Measurements from ENCODE around the gene CDH24. TPM values are rescaled to one million over a fixed set of nuclear protein-coding genes. Genes with fewer than 3 reads are reported as not detected.

CDH24 gene
- total and polyA plus RNA-seq, 4 experiments from 2014 or later: 0.15 to 1.6 (median 0.93) TPM

DNA sequence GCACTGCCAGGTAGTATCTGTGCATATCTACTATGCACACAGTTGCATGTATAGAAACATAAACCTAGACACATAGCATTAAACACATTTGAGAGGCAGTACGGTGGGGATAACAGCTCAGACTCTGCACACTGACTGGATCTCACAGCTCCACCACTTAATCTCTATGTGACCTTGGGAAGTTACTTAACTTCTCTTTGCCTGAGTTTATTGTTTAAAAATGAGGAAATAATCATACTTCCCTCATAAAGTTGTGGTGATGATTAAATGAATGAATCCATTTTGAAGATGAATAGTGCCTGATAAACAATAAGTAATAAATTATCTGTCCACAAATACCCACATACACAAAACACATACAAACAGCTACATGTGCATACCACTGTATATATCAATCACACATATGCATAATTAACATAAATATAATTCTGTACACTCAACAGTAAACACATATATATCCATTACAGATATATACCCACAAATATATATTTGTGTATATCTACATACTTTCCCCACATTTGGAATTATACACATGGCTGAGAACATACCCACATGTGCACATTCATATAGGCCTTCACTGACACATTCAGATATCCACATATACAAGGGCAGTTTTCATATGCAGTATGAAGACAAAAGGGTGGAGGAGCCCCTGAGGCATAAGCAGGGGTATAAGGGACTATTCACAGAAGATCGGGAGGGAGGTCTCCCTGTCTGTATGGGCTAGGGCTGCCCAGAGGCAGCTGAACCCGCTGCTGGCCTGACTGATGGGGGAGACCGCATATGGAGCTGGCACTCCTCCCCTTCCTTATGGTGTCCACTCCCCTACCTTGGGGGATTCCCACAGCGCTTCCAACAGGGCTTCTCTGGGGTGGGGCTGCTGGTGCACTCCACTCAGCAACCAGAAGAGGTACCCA lies 5.9 kb downstream of the CDH24 start:
- Mint-ChIP-seq H3K27ac (no peak overlapping the region), H3K36me3 (peaks cover 0 to 3% of the 10 kb centered on the region in 2 donors), H3K4me3 (no peak overlapping the region), H3K4me1 (peaks cover 4 to 7% (median 6%) of the 10 kb centered on the region in 4 donors), H3K27me3 (peaks cover 0 to 1% of the 10 kb centered on the region in 2 donors), H3K9me3 (no peaks in the 10 kb centered on the region)
- Histone ChIP-seq H3K4me1 (ENCODE audit: insufficient read depth, low read length) (peaks cover 4% of the 10 kb centered on the region), H3K36me3 (ENCODE audit: insufficient read depth, low read length) (no peaks in the 10 kb centered on the region), H3K4me3 (ENCODE audit: low read length in 2 of 2) (no peak overlapping the region), H3K27me3 (ENCODE audit: insufficient read depth, low read length) (no peaks in the 10 kb centered on the region), H3K9me3 (ENCODE audit: control insufficient read depth in 1 of 2, low read length in 2 of 2) (no peaks in the 10 kb centered on the region), H3K27ac (ENCODE audit: low read depth, low read length) (no peak overlapping the region)
- intact Hi-C loops (cut with micrococcal nuclease): no loop called here
- POLR2A ChIA-PET (ENCODE audit: partially characterized antibody): interaction anchor here (1.1 kb wide), 1 partner anchor 44 kb away, joined by 3 read pairs; no protein-coding TSS in a partner anchor
- no peak for DNase-seq
- CTCF ChIA-PET (ENCODE audit: partially characterized antibody): interaction anchor here (1.1 to 19.0 kb wide), 3 partner anchors 17 to 71 kb away, joined by 3 to 1070 read pairs (median 4); partner anchors contain the start of gene AJUBA

- Mint-ChIP-seq H3K4me3 (no peak overlapping the region), H3K36me3 (no peaks in the 10 kb centered on the region), H3K4me1 (no peaks in the 10 kb centered on the region), H3K27ac (no peak overlapping the region), H3K9me3 (no peaks in the 10 kb centered on the region), H3K27me3 (no peaks in the 10 kb centered on the region)
- Histone ChIP-seq H3K4me3 (ENCODE audit: low read length in 2 of 2) (no peak overlapping the region), H3K9me3 (ENCODE audit: control insufficient read depth in 1 of 2, low read length in 2 of 2) (no peaks in the 10 kb centered on the region), H3K27me3 (ENCODE audit: insufficient read depth, low read length) (no peaks in the 10 kb centered on the region), H3K4me1 (ENCODE audit: insufficient read depth, low read length) (no peaks in the 10 kb centered on the region), H3K36me3 (ENCODE audit: insufficient read depth, low read length) (no peaks in the 10 kb centered on the region), H3K27ac (ENCODE audit: low read depth, low read length) (no peak overlapping the region)
- ChIA-PET CTCF (ENCODE audit: partially characterized antibody) (interaction anchor here (1.3 to 1.6 kb wide), 2 partner anchors 19 to 62 kb away, joined by 4 read pairs; no protein-coding TSS in a partner anchor), POLR2A (ENCODE audit: partially characterized antibody) (no interaction called here)
- no peak for DNase-seq
- intact Hi-C loops (cut with micrococcal nuclease): no loop called here
Measured at GRCh38 chr14:23049011-23049410, 8.3 kb downstream of the CDH24 start.

GRCh38 chr14:23047751-23048693 lies 9.3 kb downstream of the CDH24 start:
- Histone ChIP-seq H3K9me3 (ENCODE audit: control insufficient read depth in 1 of 2, low read length in 2 of 2) (no peaks in the 10 kb centered on the region), H3K4me3 (ENCODE audit: low read length in 2 of 2) (no peak overlapping the region), H3K4me1 (ENCODE audit: insufficient read depth, low read length) (no peaks in the 10 kb centered on the region), H3K36me3 (ENCODE audit: insufficient read depth, low read length) (no peaks in the 10 kb centered on the region), H3K27ac (ENCODE audit: low read depth, low read length) (no peak overlapping the region), H3K27me3 (ENCODE audit: insufficient read depth, low read length) (no peaks in the 10 kb centered on the region)
- H3K36me3 Mint-ChIP-seq: no peaks in the 10 kb centered on the region
- no peak overlapping the region for H3K27ac Mint-ChIP-seq
- no peaks in the 10 kb centered on the region for H3K4me1 Mint-ChIP-seq
- H3K27me3 Mint-ChIP-seq: no peaks in the 10 kb centered on the region
- intact Hi-C loops (cut with micrococcal nuclease): no loop called here
- DNase-seq: no peak
- no peaks in the 10 kb centered on the region for H3K9me3 Mint-ChIP-seq
- ChIA-PET CTCF (ENCODE audit: partially characterized antibody) (interaction anchor here (1.3 to 1.6 kb wide), 2 partner anchors 20 to 61 kb away, joined by 4 read pairs; no protein-coding TSS in a partner anchor), POLR2A (ENCODE audit: partially characterized antibody) (no interaction called here)
- H3K4me3 Mint-ChIP-seq: no peak overlapping the region

- Mint-ChIP-seq H3K4me1 (no peaks in the 10 kb centered on the region), H3K9me3 (no peaks in the 10 kb centered on the region), H3K27ac (no peak overlapping the region), H3K27me3 (no peaks in the 10 kb centered on the region), H3K36me3 (no peaks in the 10 kb centered on the region), H3K4me3 (no peak overlapping the region)
- ChIA-PET POLR2A (ENCODE audit: partially characterized antibody) (no interaction called here), CTCF (ENCODE audit: partially characterized antibody) (interaction anchor here (1.2 kb wide), 1 partner anchor 61 kb away, joined by 4 read pairs; no protein-coding TSS in a partner anchor)
- Histone ChIP-seq H3K4me1 (ENCODE audit: insufficient read depth, low read length) (no peaks in the 10 kb centered on the region), H3K4me3 (ENCODE audit: low read length in 2 of 2) (no peak overlapping the region), H3K27ac (ENCODE audit: low read depth, low read length) (no peak overlapping the region), H3K9me3 (ENCODE audit: control insufficient read depth in 1 of 2, low read length in 2 of 2) (no peaks in the 10 kb centered on the region), H3K36me3 (ENCODE audit: insufficient read depth, low read length) (no peaks in the 10 kb centered on the region), H3K27me3 (ENCODE audit: insufficient read depth, low read length) (no peaks in the 10 kb centered on the region)
- DNase-seq: no peak
- intact Hi-C loops (cut with micrococcal nuclease): no loop called here
Measured at GRCh38 chr14:23047034-23047634, 10.2 kb downstream of the CDH24 start.

- CTCF ChIA-PET (ENCODE audit: partially characterized antibody): interaction anchor here (0.6 kb wide), 1 partner anchor 51 kb away, joined by 3 read pairs; no protein-coding TSS in a partner anchor
- Histone ChIP-seq H3K27me3 (ENCODE audit: insufficient read depth, low read length) (no peaks in the 10 kb centered on the region), H3K27ac (ENCODE audit: low read depth, low read length) (no peak overlapping the region), H3K4me1 (ENCODE audit: insufficient read depth, low read length) (no peaks in the 10 kb centered on the region), H3K36me3 (ENCODE audit: insufficient read depth, low read length) (no peaks in the 10 kb centered on the region), H3K4me3 (ENCODE audit: low read length in 2 of 2) (no peak overlapping the region), H3K9me3 (ENCODE audit: control insufficient read depth in 1 of 2, low read length in 2 of 2) (no peaks in the 10 kb centered on the region)
- H3K4me3 Mint-ChIP-seq: no peak overlapping the region
- no peaks in the 10 kb centered on the region for H3K4me1 Mint-ChIP-seq
- H3K9me3 Mint-ChIP-seq: no peaks in the 10 kb centered on the region
- no peaks in the 10 kb centered on the region for H3K36me3 Mint-ChIP-seq
- POLR2A ChIA-PET (ENCODE audit: partially characterized antibody): no interaction called here
- H3K27ac Mint-ChIP-seq: peak overlapping the region in 1 of 7 donors; percentile 8
- intact Hi-C loops (cut with micrococcal nuclease): no loop called here
- no peaks in the 10 kb centered on the region for H3K27me3 Mint-ChIP-seq
- DNase-seq: no peak
Measured at GRCh38 chr14:23045419-23046357, 11.6 kb downstream of the CDH24 start.

DNA sequence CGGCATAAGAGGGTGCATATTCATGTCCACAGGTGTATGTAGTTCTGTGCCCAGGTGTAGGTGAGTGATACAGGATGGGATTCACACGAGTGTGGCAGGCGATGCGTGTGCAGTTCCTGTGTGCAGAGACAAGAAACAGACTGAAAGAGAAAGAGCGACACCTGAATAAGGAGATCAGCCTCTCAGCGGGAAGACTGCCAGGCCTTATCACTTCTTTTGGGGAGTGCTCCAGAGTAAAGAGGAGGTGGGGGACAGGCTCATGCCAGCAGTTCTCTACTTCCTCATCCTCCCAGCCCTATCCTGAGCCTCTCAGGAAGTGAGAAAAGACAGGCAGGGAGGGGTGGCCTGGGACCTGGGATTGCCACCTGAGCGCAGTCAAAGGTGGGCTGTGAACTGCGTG lies 12.5 kb downstream of the CDH24 start:
- intact Hi-C loops (cut with micrococcal nuclease): no loop called here
- Histone ChIP-seq H3K27me3 (ENCODE audit: insufficient read depth, low read length) (no peaks in the 10 kb centered on the region), H3K9me3 (ENCODE audit: control insufficient read depth in 1 of 2, low read length in 2 of 2) (no peaks in the 10 kb centered on the region), H3K36me3 (ENCODE audit: insufficient read depth, low read length) (no peaks in the 10 kb centered on the region), H3K27ac (ENCODE audit: low read depth, low read length) (no peak overlapping the region), H3K4me1 (ENCODE audit: insufficient read depth, low read length) (no peaks in the 10 kb centered on the region), H3K4me3 (ENCODE audit: low read length in 2 of 2) (no peak overlapping the region)
- ChIA-PET POLR2A (ENCODE audit: partially characterized antibody) (interaction anchor here (1.0 kb wide), 1 partner anchor 13 kb away, joined by 3 read pairs; no protein-coding TSS in a partner anchor), CTCF (ENCODE audit: partially characterized antibody) (no interaction called here)
- H3K27me3 Mint-ChIP-seq: no peaks in the 10 kb centered on the region
- H3K27ac Mint-ChIP-seq: no peak overlapping the region
- H3K4me3 Mint-ChIP-seq: no peak overlapping the region
- H3K4me1 Mint-ChIP-seq: no peaks in the 10 kb centered on the region
- H3K36me3 Mint-ChIP-seq: no peaks in the 10 kb centered on the region
- H3K9me3 Mint-ChIP-seq: no peaks in the 10 kb centered on the region
- DNase-seq: no peak

All from CD4-positive, alpha-beta memory T cell (primary cell).